Lower lobe of right lung (tissue), 2 donors: Measurements from ENCODE around the gene ICAM4. TPM values are rescaled to one million over a fixed set of nuclear protein-coding genes. Genes with fewer than 3 reads are reported as not detected.

ENCODE experiments used
- ATAC-seq, 2 donors: fragments of 200-7000 bp; cut with Tn5 transposase; one replicate each; pipeline ENCODE4 v1.9.1; 2020 to 2022; ENCODE audit warnings: mild to moderate bottlenecking in 2 of 2, moderate library complexity in 2 of 2
- DNase-seq: peaks from one replicate; pipeline ENCODE4 v3.0.0-alpha.2; 2020
- H3K27ac ChIP-seq: fragments of 200-600 bp; one replicate; pipeline ENCODE4 v1.8.0; 2022
- H3K27me3 ChIP-seq: fragments of 200-600 bp; one replicate; pipeline ENCODE4 v1.8.0; 2022; ENCODE audit warnings: low read depth
- H3K36me3 ChIP-seq: fragments of 200-600 bp; one replicate; pipeline ENCODE4 v1.8.0; 2022; ENCODE audit warnings: mild to moderate bottlenecking
- H3K4me1 ChIP-seq: fragments of 200-600 bp; one replicate; pipeline ENCODE4 v1.8.0; 2022
- H3K4me3 ChIP-seq: fragments of 200-600 bp; one replicate; pipeline ENCODE4 v1.8.0; 2022; ENCODE audit warnings: mild to moderate bottlenecking
- H3K9me3 ChIP-seq: fragments of 200-600 bp; one replicate; pipeline ENCODE4 v1.8.0; 2022
- intact Hi-C: fragments of 100-400 bp; cut with DNase I; formaldehyde crosslinking; loops from one replicate; pipeline ENCODE4 v1.11.0; 2022
- total RNA-seq: library from RNA; stranded (reverse); fragmentation: NEBNext Ultra II Directional; extraction: Animal tissue kit (Norgen Biotek cat#: 25700); gene quantifications from one replicate; pipeline ENCODE4 v1.2.1, GENCODE V29; 2021
- TF ChIP-seq, protein P1 (sequence below): fragments of 200-600 bp; IDR thresholded peaks from one replicate; pipeline ENCODE4 v1.8.0; 2022; ENCODE audit warnings: antibody characterized with exemption, mild to moderate bottlenecking
- donor health status: DM: no; HTN: yes; CAD: no; lungs with severe emphysema.

ICAM4 gene
- total RNA-seq, 1 donor from 2014 or later, result 10.0 TPM

DNA sequence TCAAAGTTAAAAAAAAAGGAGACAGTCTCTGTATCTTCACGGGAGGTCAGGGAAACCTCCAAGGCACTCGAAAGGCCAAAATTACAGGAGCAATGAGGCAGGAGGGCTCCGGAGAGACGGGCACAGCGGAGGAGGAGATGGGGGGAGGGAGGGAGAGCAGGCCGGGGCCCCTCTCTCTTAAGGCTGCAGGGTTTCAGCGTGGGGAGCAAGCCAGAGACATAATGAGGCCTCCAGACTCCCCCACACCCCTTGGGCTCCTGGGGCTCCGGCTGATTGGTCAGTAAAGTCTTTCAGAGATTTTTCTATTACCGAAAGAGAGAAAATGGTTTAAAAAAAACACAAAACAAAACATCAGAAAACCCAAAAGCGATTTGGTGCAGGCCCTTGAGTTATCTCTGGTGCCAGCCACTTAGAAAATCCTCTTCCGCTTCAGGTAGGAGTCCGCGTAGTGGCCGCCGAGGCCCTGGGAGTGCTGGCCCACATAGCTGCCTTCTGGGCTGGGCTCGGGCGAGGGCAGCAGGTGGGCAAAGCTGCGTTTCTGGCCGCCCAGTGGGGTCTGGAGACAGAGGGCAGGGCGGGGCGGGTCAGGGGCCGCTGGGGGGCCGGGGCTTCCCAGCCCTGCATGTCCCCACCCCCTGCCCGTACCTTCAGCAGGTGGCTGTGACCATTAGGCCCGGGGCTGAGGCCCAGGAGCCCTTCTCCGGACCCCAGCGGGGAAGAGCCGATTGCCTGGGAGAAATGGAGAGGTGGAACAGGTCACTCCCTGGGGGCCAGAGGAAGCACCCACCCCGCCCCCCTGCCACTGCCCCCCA lies 30.5 kb downstream of the ICAM4 start:
- Histone ChIP-seq H3K27me3 (no peaks in the 10 kb centered on the region), H3K27ac (no peak overlapping the region), H3K36me3 (peaks cover 58% of the 10 kb centered on the region), H3K4me1 (peaks cover 16% of the 10 kb centered on the region), H3K9me3 (no peaks in the 10 kb centered on the region), H3K4me3 (no peak overlapping the region)
- TF ChIP-seq, protein P1, sequence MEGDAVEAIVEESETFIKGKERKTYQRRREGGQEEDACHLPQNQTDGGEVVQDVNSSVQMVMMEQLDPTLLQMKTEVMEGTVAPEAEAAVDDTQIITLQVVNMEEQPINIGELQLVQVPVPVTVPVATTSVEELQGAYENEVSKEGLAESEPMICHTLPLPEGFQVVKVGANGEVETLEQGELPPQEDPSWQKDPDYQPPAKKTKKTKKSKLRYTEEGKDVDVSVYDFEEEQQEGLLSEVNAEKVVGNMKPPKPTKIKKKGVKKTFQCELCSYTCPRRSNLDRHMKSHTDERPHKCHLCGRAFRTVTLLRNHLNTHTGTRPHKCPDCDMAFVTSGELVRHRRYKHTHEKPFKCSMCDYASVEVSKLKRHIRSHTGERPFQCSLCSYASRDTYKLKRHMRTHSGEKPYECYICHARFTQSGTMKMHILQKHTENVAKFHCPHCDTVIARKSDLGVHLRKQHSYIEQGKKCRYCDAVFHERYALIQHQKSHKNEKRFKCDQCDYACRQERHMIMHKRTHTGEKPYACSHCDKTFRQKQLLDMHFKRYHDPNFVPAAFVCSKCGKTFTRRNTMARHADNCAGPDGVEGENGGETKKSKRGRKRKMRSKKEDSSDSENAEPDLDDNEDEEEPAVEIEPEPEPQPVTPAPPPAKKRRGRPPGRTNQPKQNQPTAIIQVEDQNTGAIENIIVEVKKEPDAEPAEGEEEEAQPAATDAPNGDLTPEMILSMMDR, result no peak
- intact Hi-C loops, result no loop called here
- ATAC-seq (no peak), DNase-seq (no peak)

DNA sequence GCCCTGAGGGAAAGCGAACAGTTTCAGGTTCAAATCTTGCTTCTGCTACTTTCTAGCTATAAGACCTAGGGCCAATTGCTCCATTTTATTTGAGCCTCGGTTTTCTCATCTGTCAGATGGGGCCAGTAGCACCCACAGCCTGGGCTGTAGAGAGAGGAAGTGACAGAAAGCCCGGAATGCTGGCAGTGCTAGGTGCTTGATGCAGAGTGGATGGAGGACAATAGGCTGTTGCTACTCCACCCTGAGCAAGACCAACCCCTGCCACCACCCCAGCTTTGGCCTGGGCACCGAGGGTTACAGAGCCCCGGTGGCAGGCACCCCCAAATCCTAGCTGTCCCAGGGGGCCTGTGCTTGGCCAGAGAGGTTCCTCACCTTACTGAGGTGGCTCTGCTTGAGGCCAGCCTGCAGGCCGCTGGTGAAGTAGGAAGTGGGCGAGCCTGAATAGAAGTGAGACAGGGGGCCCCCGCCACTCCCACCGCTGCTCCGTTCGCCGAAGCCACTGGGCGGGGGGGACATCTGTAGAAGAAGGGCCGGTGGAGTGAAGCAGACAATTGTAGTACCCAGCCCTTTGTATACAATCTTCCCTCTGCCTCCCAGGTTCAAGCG lies 31.2 kb downstream of the ICAM4 start:
- TF ChIP-seq, protein P1, result no peak
- intact Hi-C loops, result no loop called here
- no peak for DNase-seq
- H3K36me3 ChIP-seq, result peaks cover 65% of the 10 kb centered on the region
- peaks cover 16% of the 10 kb centered on the region for H3K4me1 ChIP-seq
- H3K27me3 ChIP-seq, result no peaks in the 10 kb centered on the region
- no peak for ATAC-seq
- H3K4me3 ChIP-seq, result no peak overlapping the region
- H3K9me3 ChIP-seq, result no peaks in the 10 kb centered on the region
- H3K27ac ChIP-seq, result no peak overlapping the region

DNA sequence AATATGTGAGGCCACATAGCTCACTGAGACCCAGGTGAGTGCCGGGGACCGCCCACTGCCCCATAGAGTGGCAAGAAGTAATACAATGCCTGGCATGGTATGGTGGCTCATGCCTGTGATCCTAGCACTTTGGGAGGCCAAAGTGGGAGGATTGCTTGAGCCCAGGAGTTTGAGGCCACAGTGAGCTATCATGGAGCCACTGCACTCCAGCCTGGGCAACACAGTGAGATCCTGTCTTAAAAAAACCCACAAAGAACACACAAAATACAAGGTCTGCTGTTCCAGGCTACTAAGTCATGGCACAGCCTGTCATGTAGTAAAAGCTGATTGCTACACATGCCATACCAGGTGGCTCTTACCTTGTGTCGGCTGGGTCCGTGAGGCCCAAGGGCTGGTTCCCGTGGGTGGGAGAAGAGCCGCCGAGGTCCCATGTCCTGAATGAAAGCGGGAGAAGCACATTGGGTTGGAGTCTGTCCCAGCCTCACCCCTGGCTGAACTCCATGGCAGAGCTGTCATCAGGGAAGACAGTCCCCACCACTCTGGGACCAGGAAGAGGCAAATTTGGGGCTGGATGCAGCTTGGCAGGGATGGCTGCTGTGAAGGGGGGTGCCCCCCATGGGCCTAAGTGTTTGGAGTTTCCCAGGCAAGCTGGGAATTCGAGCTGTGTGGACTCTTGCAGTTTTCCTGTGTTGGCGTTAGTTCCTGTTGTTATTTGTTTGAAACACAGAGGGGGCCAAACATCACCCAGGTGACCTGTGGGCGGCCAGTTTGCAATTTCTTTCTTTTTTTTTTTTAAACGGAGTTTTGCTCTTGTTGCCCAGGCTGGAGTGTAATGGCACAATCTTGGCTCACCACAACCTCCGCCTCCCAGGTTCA lies 32.3 kb downstream of the ICAM4 start:
- Histone ChIP-seq H3K4me3 (no peak overlapping the region), H3K27ac (no peak overlapping the region), H3K36me3 (peaks cover 76% of the 10 kb centered on the region), H3K27me3 (no peaks in the 10 kb centered on the region), H3K9me3 (no peaks in the 10 kb centered on the region), H3K4me1 (peaks cover 16% of the 10 kb centered on the region)
- intact Hi-C loops, result no loop called here
- ATAC-seq (no peak), DNase-seq (no peak)
- TF ChIP-seq, protein P1, result no peak

DNA sequence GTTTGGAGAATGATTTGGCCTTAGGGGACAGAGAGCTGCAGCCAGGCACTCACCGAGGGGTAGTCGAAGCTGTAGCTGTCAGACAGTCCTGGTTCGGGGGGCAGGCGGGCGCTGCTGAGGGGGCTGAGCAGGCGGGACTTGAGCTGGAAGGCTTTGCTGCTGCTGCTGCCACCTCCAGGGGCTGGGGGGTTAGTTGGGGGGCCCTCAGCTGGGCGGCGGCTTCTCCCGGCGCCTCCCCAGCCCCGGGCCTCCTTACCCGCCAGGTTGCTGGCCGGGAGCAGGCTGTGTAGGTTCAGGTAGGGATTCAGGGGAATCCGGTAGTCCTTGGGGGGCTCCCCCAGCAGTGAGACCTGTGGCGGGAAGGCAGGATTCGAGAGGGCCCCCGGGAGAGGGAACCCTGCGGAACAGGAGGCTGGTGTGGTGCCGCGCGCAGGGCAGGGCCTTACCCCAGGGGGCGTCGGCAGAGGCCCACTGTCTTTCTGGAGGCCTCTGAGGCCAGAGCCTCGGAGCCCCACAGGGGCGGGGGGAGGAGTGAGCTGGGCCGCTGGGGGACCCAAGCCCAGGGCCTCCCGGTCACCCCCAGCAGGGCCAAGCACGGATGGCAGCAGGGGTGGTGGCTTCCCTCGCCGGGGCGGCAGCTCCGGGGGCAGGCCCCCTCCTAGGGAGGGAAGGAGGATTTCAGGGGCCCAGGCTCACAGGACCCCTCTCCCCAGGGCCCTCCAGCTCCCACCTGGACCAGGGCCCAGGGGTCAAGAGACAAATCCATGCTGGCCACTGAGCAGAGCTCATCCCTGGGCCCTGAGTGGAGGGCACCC lies 34.1 kb downstream of the ICAM4 start:
- TF ChIP-seq, protein P1, result no peak
- ATAC-seq, result no peak
- intact Hi-C loops, result no loop called here

DNA sequence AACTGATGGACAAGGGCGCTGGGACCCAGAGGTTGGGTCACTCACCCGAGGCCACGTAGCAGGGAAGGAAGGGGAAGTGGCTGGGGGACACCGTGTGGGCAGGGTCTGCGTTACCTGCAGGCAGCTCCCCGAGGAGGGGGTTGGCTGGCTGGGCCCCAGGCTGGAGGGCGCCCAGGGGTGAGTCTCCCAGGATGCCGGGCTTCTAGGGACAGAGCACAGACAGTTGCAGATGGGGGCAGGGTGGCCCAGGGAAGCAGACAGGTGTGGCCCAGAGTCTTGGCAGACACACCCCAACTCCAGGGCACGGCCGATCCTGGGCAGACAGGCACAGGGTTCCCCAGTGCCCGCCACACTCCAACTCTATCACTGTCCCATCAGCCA lies 34.7 kb downstream of the ICAM4 start:
- intact Hi-C loops, result no loop called here
- no peak for DNase-seq
- H3K9me3 ChIP-seq, result no peaks in the 10 kb centered on the region
- no peak overlapping the region for H3K27ac ChIP-seq
- H3K4me1 ChIP-seq, result no peaks in the 10 kb centered on the region
- TF ChIP-seq, protein P1, result no peak
- no peak overlapping the region for H3K4me3 ChIP-seq
- ATAC-seq, result no peak
- no peaks in the 10 kb centered on the region for H3K27me3 ChIP-seq
- peaks cover 99% of the 10 kb centered on the region for H3K36me3 ChIP-seq

More for the DNA sequence above, 34.1 kb downstream of the ICAM4 start:
- Histone ChIP-seq H3K9me3 (no peaks in the 10 kb centered on the region), H3K27ac (no peak overlapping the region), H3K4me1 (peaks cover 5% of the 10 kb centered on the region), H3K4me3 (no peak overlapping the region), H3K36me3 (peaks cover 93% of the 10 kb centered on the region), H3K27me3 (no peaks in the 10 kb centered on the region)
- DNase-seq, result no peak
